Measurements from ENCODE around the gene B4GALNT3. TPM values are rescaled to one million over a fixed set of nuclear protein-coding genes. Genes with fewer than 3 reads are reported as not detected.
A peak's percentile ranks its signal among the peaks of the same experiment; 100 is the strongest.

B4GALNT3 gene
- total and polyA plus RNA-seq, 2 experiments from 2014 or later = 0.11 TPM; not detected in 1

- Histone ChIP-seq H3K27ac (peak overlapping the region; percentile 90), H3K4me2 (ENCODE audit: unreplicated experiment) (peak overlapping the region; percentile 89), H3F3A (ENCODE audit: insufficient read depth) (peaks cover 26% of the 10 kb centered on the region), H3K36me3 (ENCODE audit: low read depth) (no peaks in the 10 kb centered on the region), H3K9me2 (ENCODE audit: insufficient read depth) (no peaks in the 10 kb centered on the region), H3K4me3 (peak overlapping the region; percentile 82), H4K20me1 (ENCODE audit: insufficient read depth) (no peaks in the 10 kb centered on the region), H2AFZ (peak overlapping the region; percentile 92), H3K79me2 (ENCODE audit: insufficient read depth) (no peaks in the 10 kb centered on the region), H3K27me3 (replicated peaks; ENCODE audit: insufficient read depth) (no peaks in the 10 kb centered on the region), H3K4me1 (ENCODE audit: insufficient read depth) (peaks cover 31% of the 10 kb centered on the region), H3K9me3 (ENCODE audit: low read depth) (no peaks in the 10 kb centered on the region), H3K9ac (peak overlapping the region; percentile 80)
- TF ChIP-seq EZH2phosphoT487 (IDR thresholded peaks at IDR 0.05; ENCODE audit: insufficient read depth, low read depth) (no peak), EZH2 (IDR thresholded peaks at IDR 0.05; ENCODE audit: insufficient read depth, poor library complexity, severe bottlenecking) (no peak)
- in situ Hi-C loops (cut with MboI) = loop anchor here (10.0 kb wide), 1 partner anchor 184 kb away; the partner anchor contains the start of gene WNK1
- WGBS, 2 experiments (ENCODE audit: low coverage in 1 of 2, low lambda C conversion rate in 2 of 2, missing lambda C conversion rate in 2 of 2) = 4 to 5% methylated on average over 21 to 22 of the region's 22 CpGs
- DNase-seq = peak; percentile 97
Observed at GRCh38 chr12:570921-571794, 111.4 kb downstream of the B4GALNT3 start.

GRCh38 chr12:571795-572531 lies 112.2 kb downstream of the B4GALNT3 start:
- Histone ChIP-seq H3K36me3 (ENCODE audit: low read depth) (no peaks in the 10 kb centered on the region), H3K27ac (peak overlapping the region; percentile 90), H3K79me2 (ENCODE audit: insufficient read depth) (no peaks in the 10 kb centered on the region), H3K9me3 (ENCODE audit: low read depth) (no peaks in the 10 kb centered on the region), H2AFZ (peak overlapping the region; percentile 92), H3K9ac (peak overlapping the region; percentile 80; the same call in 1 of the 2 replicates), H3K27me3 (replicated peaks; ENCODE audit: insufficient read depth) (no peaks in the 10 kb centered on the region), H4K20me1 (ENCODE audit: insufficient read depth) (no peaks in the 10 kb centered on the region), H3K9me2 (ENCODE audit: insufficient read depth) (no peaks in the 10 kb centered on the region), H3K4me1 (ENCODE audit: insufficient read depth) (peaks cover 31% of the 10 kb centered on the region), H3K4me2 (ENCODE audit: unreplicated experiment) (peak overlapping the region; percentile 89), H3K4me3 (peak overlapping the region; percentile 82), H3F3A (ENCODE audit: insufficient read depth) (peaks cover 26% of the 10 kb centered on the region)
- in situ Hi-C loops (cut with MboI) = loop anchor here (10.0 kb wide), 1 partner anchor 183 kb away; the partner anchor contains the start of gene WNK1
- DNase-seq = peak; percentile 41
- 52 to 54% methylated on average over 19 of the region's 19 CpGs for WGBS, 2 experiments (ENCODE audit: low coverage in 1 of 2, low lambda C conversion rate in 2 of 2, missing lambda C conversion rate in 2 of 2)
- no peak for TF ChIP-seq EZH2phosphoT487 (IDR thresholded peaks at IDR 0.05; ENCODE audit: insufficient read depth, low read depth)
- no peak for TF ChIP-seq EZH2 (IDR thresholded peaks at IDR 0.05; ENCODE audit: insufficient read depth, poor library complexity, severe bottlenecking)

- H3K9me2 ChIP-seq (ENCODE audit: insufficient read depth) = no peaks in the 10 kb centered on the region
- no peak overlapping the region for H3K9ac ChIP-seq
- DNase-seq = peak; percentile 50
- 79 to 82% methylated on average over 3 of the region's 3 CpGs for WGBS, 2 experiments (ENCODE audit: low coverage in 1 of 2, low lambda C conversion rate in 2 of 2, missing lambda C conversion rate in 2 of 2)
- H3K4me1 ChIP-seq (ENCODE audit: insufficient read depth) = peaks cover 31% of the 10 kb centered on the region
- no peaks in the 10 kb centered on the region for H3K27me3 ChIP-seq (replicated peaks; ENCODE audit: insufficient read depth)
- H3K27ac ChIP-seq = peak overlapping the region; percentile 90
- peaks cover 26% of the 10 kb centered on the region for H3F3A ChIP-seq (ENCODE audit: insufficient read depth)
- in situ Hi-C loops (cut with MboI) = loop anchor here (10.0 kb wide), 1 partner anchor 182 kb away; the partner anchor contains the start of gene WNK1
- no peak overlapping the region for H3K4me3 ChIP-seq
- no peak overlapping the region for H3K4me2 ChIP-seq (ENCODE audit: unreplicated experiment)
- H3K36me3 ChIP-seq (ENCODE audit: low read depth) = no peaks in the 10 kb centered on the region
- H2AFZ ChIP-seq = no peak overlapping the region
- TF ChIP-seq EZH2phosphoT487 (IDR thresholded peaks at IDR 0.05; ENCODE audit: insufficient read depth, low read depth) = no peak
- TF ChIP-seq EZH2 (IDR thresholded peaks at IDR 0.05; ENCODE audit: insufficient read depth, poor library complexity, severe bottlenecking) = no peak
- no peaks in the 10 kb centered on the region for H3K79me2 ChIP-seq (ENCODE audit: insufficient read depth)
- H4K20me1 ChIP-seq (ENCODE audit: insufficient read depth) = no peaks in the 10 kb centered on the region
- no peaks in the 10 kb centered on the region for H3K9me3 ChIP-seq (ENCODE audit: low read depth)
Observed at GRCh38 chr12:572532-572899, 112.8 kb downstream of the B4GALNT3 start.

GRCh38 chr12:573232-573631 lies 113.5 kb downstream of the B4GALNT3 start:
- no peaks in the 10 kb centered on the region for H3K79me2 ChIP-seq (ENCODE audit: insufficient read depth)
- peaks cover 26% of the 10 kb centered on the region for H3F3A ChIP-seq (ENCODE audit: insufficient read depth)
- H3K9ac ChIP-seq = no peak overlapping the region
- H3K27me3 ChIP-seq (replicated peaks; ENCODE audit: insufficient read depth) = no peaks in the 10 kb centered on the region
- H3K9me3 ChIP-seq (ENCODE audit: low read depth) = no peaks in the 10 kb centered on the region
- H3K27ac ChIP-seq = no peak overlapping the region
- H3K4me2 ChIP-seq (ENCODE audit: unreplicated experiment) = no peak overlapping the region
- no peaks in the 10 kb centered on the region for H4K20me1 ChIP-seq (ENCODE audit: insufficient read depth)
- peaks cover 31% of the 10 kb centered on the region for H3K4me1 ChIP-seq (ENCODE audit: insufficient read depth)
- no peak for DNase-seq
- TF ChIP-seq EZH2 (IDR thresholded peaks at IDR 0.05; ENCODE audit: insufficient read depth, poor library complexity, severe bottlenecking) (no peak), EZH2phosphoT487 (IDR thresholded peaks at IDR 0.05; ENCODE audit: insufficient read depth, low read depth) (no peak)
- in situ Hi-C loops (cut with MboI) = loop anchor here (10.0 kb wide), 1 partner anchor 182 kb away; the partner anchor contains the start of gene WNK1
- no peaks in the 10 kb centered on the region for H3K36me3 ChIP-seq (ENCODE audit: low read depth)
- no peaks in the 10 kb centered on the region for H3K9me2 ChIP-seq (ENCODE audit: insufficient read depth)
- WGBS, 2 experiments (ENCODE audit: low coverage in 1 of 2, low lambda C conversion rate in 2 of 2, missing lambda C conversion rate in 2 of 2) = 73 to 76% methylated on average over 5 of the region's 5 CpGs
- H3K4me3 ChIP-seq = no peak overlapping the region
- no peak overlapping the region for H2AFZ ChIP-seq
